Measurements from ENCODE around the gene MPHOSPH6. TPM values are rescaled to one million over a fixed set of nuclear protein-coding genes. Genes with fewer than 3 reads are reported as not detected.

The MPHOSPH6 gene
- total and polyA plus RNA-seq, 2 of the 13 experiments (the other 11 are each of a cell fraction or from before 2014, with no cell fraction given) = 28.4 to 76.4 TPM

GRCh38 chr16:82169861-82170845, at the start of gene MPHOSPH6 (continued):
- TF ChIP-seq, protein P1, sequence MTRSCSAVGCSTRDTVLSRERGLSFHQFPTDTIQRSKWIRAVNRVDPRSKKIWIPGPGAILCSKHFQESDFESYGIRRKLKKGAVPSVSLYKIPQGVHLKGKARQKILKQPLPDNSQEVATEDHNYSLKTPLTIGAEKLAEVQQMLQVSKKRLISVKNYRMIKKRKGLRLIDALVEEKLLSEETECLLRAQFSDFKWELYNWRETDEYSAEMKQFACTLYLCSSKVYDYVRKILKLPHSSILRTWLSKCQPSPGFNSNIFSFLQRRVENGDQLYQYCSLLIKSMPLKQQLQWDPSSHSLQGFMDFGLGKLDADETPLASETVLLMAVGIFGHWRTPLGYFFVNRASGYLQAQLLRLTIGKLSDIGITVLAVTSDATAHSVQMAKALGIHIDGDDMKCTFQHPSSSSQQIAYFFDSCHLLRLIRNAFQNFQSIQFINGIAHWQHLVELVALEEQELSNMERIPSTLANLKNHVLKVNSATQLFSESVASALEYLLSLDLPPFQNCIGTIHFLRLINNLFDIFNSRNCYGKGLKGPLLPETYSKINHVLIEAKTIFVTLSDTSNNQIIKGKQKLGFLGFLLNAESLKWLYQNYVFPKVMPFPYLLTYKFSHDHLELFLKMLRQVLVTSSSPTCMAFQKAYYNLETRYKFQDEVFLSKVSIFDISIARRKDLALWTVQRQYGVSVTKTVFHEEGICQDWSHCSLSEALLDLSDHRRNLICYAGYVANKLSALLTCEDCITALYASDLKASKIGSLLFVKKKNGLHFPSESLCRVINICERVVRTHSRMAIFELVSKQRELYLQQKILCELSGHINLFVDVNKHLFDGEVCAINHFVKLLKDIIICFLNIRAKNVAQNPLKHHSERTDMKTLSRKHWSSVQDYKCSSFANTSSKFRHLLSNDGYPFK (CRISPR knock-in tag; IDR thresholded peaks at IDR 0.05; ENCODE audit: borderline replicate concordance) = peak; percentile 85
- TF ChIP-seq HOXD1 (CRISPR knock-in tag; IDR thresholded peaks at IDR 0.05) = peak; percentile 64
- TF ChIP-seq ZNF17 (CRISPR knock-in tag; IDR thresholded peaks at IDR 0.05) = 0 out of 2 replicates have a peak, but pooled peaks have one; percentile 75
- peak; percentile 96; the same call in 1 of the 2 replicates for TF ChIP-seq ZNF512B (CRISPR knock-in tag; IDR thresholded peaks at IDR 0.05; ENCODE audit: borderline replicate concordance)
- TF ChIP-seq ATF1 (CRISPR knock-in tag; IDR thresholded peaks at IDR 0.05) = no peak
- TF ChIP-seq ZFY (CRISPR knock-in tag; IDR thresholded peaks at IDR 0.05) = peak; percentile 96
- peak; percentile 97 for TF ChIP-seq POLR2G (IDR thresholded peaks at IDR 0.05; ENCODE audit: low read depth, low read length)
- peak; percentile 92 for TF ChIP-seq ZNF605 (CRISPR knock-in tag; IDR thresholded peaks at IDR 0.05)
- peak; percentile 85 for TF ChIP-seq U2AF1 (optimal IDR thresholded peaks at IDR 0.05; ENCODE audit: low read depth, low read length)
- TF ChIP-seq HIVEP1 (CRISPR knock-in tag; IDR thresholded peaks at IDR 0.05) = peak; percentile 90
- TF ChIP-seq, protein P2, sequence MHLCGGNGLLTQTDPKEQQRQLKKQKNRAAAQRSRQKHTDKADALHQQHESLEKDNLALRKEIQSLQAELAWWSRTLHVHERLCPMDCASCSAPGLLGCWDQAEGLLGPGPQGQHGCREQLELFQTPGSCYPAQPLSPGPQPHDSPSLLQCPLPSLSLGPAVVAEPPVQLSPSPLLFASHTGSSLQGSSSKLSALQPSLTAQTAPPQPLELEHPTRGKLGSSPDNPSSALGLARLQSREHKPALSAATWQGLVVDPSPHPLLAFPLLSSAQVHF (CRISPR knock-in tag; IDR thresholded peaks at IDR 0.05) = peak; percentile 93
- no peak for TF ChIP-seq ZNF496 (CRISPR knock-in tag; IDR thresholded peaks at IDR 0.05; ENCODE audit: insufficient replicate concordance)
- peak; percentile 71; the same call in 1 of the 2 replicates for TF ChIP-seq ZNF616 (CRISPR knock-in tag; IDR thresholded peaks at IDR 0.05; ENCODE audit: low read depth)
- TF ChIP-seq SAFB2 (CRISPR knock-in tag; IDR thresholded peaks at IDR 0.05; ENCODE audit: borderline replicate concordance, low read depth) = peak; percentile 92; the same call in 1 of the 2 replicates
- TF ChIP-seq PTBP1 (IDR thresholded peaks at IDR 0.05; ENCODE audit: low read depth, low read length, poor library complexity, severe bottlenecking) = no peak
- peak; percentile 67; the same call in 1 of the 2 replicates for TF ChIP-seq AKAP8 (CRISPR knock-in tag; IDR thresholded peaks at IDR 0.05)
- TF ChIP-seq SOX5 (CRISPR knock-in tag; IDR thresholded peaks at IDR 0.05; ENCODE audit: borderline replicate concordance) = peak; percentile 71; the same call in 1 of the 2 replicates
- peak; percentile 39; the same call in 1 of the 2 replicates for TF ChIP-seq RFXANK (CRISPR knock-in tag; IDR thresholded peaks at IDR 0.05)
- peak; percentile 67 for TF ChIP-seq HDAC2 (CRISPR knock-in tag; IDR thresholded peaks at IDR 0.05)
- peak; percentile 93 for TF ChIP-seq PHF21A (CRISPR knock-in tag; IDR thresholded peaks at IDR 0.05)

Measured in HepG2 (cell line).